Esophagus muscularis mucosa (tissue), 4 donors: ENCODE results near the gene SMTN.

Experiments used
- CTCF ChIP-seq, 3 experiments: fragments of 200-600 bp in 2 of 3; fragments of 450-650 bp in 1 of 3; sonication (generic) in 2 of 3; IDR thresholded peaks; one replicate each; pipeline ENCODE4 v1.5.1; 2017 to 2019; ENCODE audit warnings: antibody characterized with exemption in 3 of 3, mild to moderate bottlenecking in 2 of 3, moderate library complexity in 1 of 3
- EP300 ChIP-seq: sonication (generic); formaldehyde crosslinking; IDR thresholded peaks from one replicate; pipeline ENCODE4 v1.6.1; 2017; ENCODE audit warnings: antibody characterized with exemption
- POLR2A ChIP-seq: fragments of 450-650 bp; IDR thresholded peaks from one replicate; pipeline ENCODE4 v1.6.1; 2017; ENCODE audit warnings: antibody characterized with exemption, moderate library complexity, mild to moderate bottlenecking, low read depth
- POLR2AphosphoS5 ChIP-seq, 2 donors: sonication (generic); formaldehyde crosslinking; IDR thresholded peaks; one replicate each; pipeline ENCODE4 v1.6.1; 2017; ENCODE audit warnings: antibody characterized with exemption in 2 of 2

GRCh38 chr22:31085493-31085824 is 4.3 kb downstream of the SMTN start:
- TF ChIP-seq EP300 (no peak), POLR2A (no peak), CTCF (IDR thresholded peaks at IDR 0.05) (peak in 1 of 3 experiments; percentile 12), POLR2AphosphoS5 (IDR thresholded peaks at IDR 0.05) (no peak)
